Posterior vena cava (tissue), 2 donors: Measurements from ENCODE around the gene TEAD1. TPM values are rescaled to one million over a fixed set of nuclear protein-coding genes. Genes with fewer than 3 reads are reported as not detected.

Source experiments
- DNase-seq: peaks from one replicate; pipeline ENCODE4 v3.0.0-alpha.2; 2020; ENCODE audit warnings: low spot score
- intact Hi-C, 2 donors: fragments of 100-400 bp; cut with DNase I; formaldehyde crosslinking; loops; one replicate each; pipeline versions ENCODE4 v1.14.1 to v1.14.2; 2022 to 2023
- total RNA-seq, 2 donors: library from RNA; stranded (reverse); fragmentation: NEBNext Ultra II Directional; extraction: Animal tissue kit (Norgen Biotek cat#: 25700); gene quantifications; one replicate each; pipeline ENCODE4 v1.2.1, GENCODE V29; 2021
- donor health status: DM: yes; HTN: yes; CAD: no.
- donor health status: DM: yes; HTN: yes; CAD: no.

Gene TEAD1
- total RNA-seq, 2 donors from 2014 or later = 56.5 to 59.2 TPM

DNA sequence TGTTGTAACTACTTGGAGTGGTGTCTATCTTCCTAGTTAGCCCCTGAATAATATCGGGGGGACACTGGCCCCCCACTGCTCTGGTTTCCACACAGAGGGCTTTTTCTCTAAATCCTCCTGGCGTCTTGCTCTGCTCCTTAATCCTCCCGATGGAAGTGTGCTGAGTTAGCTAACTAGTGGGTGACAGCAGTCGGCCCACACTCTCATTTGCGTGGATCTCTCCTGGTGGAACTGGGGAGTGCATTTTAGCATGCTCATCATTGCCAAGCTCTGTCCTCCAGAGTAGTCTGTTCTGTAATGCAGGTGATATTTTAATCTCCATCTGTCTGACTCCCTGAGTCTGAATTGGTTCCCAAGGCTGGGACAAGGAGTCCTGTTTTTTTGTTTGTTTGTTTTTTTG lies 288.8 kb downstream of the TEAD1 start:
- intact Hi-C loops = loop anchor here (5.0 to 10.0 kb wide), 2 partner anchors 379 to 382 kb away; no protein-coding TSS in a partner anchor
- DNase-seq = no peak

DNA sequence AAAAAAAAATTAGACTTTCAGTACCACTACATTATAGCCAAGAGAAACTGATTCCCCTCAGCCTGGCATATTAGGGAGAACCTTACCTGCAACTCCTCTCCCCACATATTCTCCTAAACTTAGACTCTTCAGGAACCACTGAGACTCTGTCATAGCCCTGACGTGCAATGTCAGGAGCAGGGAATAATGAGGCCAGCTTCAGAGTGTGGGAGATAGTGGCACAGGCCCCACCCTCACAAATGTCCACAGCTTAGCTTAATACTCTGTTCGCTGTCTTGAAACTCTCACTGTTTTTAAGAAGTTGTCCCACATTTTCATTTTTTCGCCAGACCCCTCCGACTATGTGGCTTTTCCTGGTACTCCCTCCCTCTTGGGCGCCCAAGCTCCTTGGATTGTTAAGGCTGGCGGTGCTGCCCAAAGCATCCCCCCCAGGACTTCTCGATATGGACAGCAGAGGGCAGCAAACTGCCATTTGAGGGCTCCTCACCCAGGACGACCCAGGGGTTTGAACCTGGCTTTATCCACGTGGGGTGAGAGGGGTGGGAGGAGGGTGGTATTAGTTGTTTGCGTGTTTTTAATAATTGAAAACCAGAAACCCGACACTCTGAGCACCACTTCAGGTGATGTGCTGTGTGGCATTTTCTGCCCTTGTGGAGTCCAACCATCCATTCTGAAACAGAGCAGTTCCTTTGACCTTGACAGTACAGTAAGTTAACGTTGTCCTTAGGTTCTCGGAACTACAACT lies 289.7 kb downstream of the TEAD1 start:
- DNase-seq = peak; percentile 83
- intact Hi-C loops = loop anchor here (5.0 to 10.0 kb wide), 2 partner anchors 378 to 381 kb away; no protein-coding TSS in a partner anchor

DNA sequence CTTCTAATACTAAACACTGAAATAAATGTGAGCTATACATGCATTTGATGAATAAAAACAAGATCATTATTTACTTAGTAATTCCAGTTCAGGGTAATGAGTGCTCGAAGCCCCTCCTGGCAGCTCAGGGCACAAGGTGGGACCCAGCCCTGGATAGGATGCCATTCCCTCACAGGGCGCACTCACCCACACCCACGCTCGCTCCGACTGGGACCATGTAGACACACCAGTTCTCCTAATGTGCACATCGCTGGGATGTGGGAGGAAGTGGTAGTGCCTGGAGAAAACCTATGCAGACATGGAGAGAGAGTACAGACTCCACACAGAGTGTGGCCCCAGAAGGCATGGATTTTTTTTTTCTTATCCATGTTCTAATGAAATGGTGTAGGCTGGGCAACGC lies 290.4 kb downstream of the TEAD1 start:
- intact Hi-C loops = loop anchor here (5.0 to 10.0 kb wide), 2 partner anchors 378 to 380 kb away; no protein-coding TSS in a partner anchor
- no peak for DNase-seq

- intact Hi-C loops = loop anchor here in 1 of 2 donors (10.0 kb wide), 1 partner anchor 379 kb away; no protein-coding TSS in a partner anchor
- DNase-seq = no peak
These were observed 291.8 kb downstream of the TEAD1 start for GRCh38 chr11:12966002-12966401.

- intact Hi-C loops = loop anchor here in 1 of 2 donors (10.0 kb wide), 1 partner anchor 377 kb away; no protein-coding TSS in a partner anchor
- DNase-seq = no peak
These were observed 293.9 kb downstream of the TEAD1 start for GRCh38 chr11:12968101-12968500.

GRCh38 chr11:12968826-12969225 lies 294.6 kb downstream of the TEAD1 start:
- intact Hi-C loops = loop anchor here in 1 of 2 donors (10.0 kb wide), 1 partner anchor 376 kb away; no protein-coding TSS in a partner anchor
- no peak for DNase-seq

DNA sequence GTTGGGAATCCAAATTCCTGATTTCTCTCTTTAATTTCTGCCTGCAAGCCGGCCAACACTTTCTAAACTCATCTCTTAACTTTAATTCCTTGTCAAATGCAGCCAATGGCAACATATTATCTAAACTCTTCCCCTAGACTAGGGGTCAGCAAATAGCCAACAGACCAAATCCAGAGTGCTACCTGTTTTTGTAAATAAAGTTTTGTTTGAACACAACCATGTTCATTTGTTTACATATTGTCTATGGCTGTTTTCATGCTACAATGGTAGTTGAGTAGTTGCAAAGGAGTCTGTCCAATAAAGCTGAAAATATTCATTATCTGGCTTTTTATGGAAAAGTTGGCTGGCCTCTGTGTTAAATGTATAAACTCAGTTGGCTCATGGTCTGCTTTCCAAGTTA lies 297.7 kb downstream of the TEAD1 start:
- intact Hi-C loops = no loop called here
- DNase-seq = no peak

DNA sequence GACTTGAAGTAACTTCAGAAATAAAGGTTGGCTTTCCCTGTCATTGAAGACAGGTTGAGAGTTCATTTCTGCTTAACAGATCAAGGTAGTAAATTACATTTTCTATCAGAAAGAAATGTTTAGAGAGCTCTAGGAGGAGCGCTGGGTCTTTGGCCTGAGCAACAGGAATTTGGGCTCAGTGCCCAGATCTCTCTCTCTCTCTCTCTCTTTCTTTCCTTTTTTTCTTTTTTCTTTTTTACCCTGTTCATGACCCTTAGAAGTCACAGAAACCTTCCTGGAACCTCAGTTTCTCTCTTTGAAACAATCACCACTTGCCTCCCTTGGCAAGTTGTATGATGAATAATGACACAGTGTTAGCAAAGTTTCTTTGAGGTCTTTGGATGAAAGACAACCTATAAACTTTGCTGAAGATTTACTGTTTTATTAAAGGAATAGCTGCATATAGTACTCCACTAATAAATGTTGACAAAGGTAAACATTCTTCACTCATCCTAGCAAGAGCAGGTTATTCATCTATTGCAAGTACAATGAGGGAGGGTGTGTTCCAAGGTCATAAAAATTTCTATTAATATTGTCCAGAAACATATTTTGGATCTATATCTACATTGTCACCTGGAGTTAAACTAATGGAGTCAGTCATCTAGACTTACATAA lies 299.4 kb downstream of the TEAD1 start:
- no peak for DNase-seq
- intact Hi-C loops = no loop called here

GRCh38 chr11:12975195-12975594 lies 301.0 kb downstream of the TEAD1 start:
- no peak for DNase-seq
- intact Hi-C loops = no loop called here

- intact Hi-C loops = no loop called here
- DNase-seq = no peak
These were observed 305.9 kb downstream of the TEAD1 start for GRCh38 chr11:12979928-12980689.

- intact Hi-C loops = no loop called here
- no peak for DNase-seq
These were observed 307.7 kb downstream of the TEAD1 start for GRCh38 chr11:12981676-12982522.

- no peak for DNase-seq
- intact Hi-C loops = no loop called here
These were observed 309.1 kb downstream of the TEAD1 start for GRCh38 chr11:12983336-12983735.

- intact Hi-C loops = no loop called here
- no peak for DNase-seq
These were observed 312.1 kb downstream of the TEAD1 start for GRCh38 chr11:12986194-12986898.

DNA sequence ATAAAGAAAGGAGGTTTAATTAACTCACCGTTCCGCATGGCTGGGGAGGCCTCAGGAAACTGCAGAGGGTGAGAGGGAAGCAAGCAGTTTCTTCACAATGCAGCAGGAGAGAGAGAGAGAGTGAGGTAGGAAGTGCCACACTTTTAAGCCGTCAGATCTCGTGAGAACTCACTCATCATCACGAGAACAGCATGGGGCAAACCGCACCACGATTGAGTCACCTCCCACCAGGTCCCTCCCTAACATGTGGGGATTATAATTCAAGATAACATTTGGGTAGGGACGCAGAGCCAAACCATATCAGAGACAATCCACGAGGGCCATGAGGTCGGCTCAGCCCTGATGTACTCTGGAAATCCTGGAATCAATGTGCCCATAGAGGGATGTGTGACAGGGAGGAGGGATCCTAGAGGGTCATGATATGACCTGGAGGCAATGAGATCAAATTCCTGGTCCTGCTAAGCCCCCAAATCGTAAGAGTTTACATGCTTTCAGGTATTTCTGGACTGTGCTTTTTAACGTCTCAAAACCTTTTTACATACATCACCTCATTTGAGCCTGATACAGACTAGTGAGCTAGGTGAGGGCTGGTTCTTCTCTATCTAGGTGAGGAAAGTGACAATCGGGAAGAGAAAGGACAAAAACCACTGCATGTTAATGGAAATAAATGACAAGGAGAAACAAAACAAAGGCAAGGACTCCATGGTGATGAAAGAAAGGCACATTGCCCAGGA lies 315.4 kb downstream of the TEAD1 start:
- intact Hi-C loops = no loop called here
- DNase-seq = no peak

DNA sequence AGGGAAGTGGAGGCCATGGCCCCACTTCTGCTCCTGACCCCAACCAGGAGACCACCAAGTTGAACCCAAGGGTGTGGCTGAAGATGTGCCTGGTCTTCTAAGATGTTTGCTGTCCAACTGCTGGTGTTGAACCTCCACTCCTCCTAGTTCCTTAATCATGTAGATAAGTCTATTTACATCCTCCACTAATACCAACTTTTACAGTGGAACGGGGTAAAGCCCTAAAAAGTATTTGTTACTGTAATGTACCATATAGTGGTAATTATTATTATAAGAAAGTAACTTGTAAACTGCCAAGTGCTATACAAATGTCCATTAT lies 315.9 kb downstream of the TEAD1 start:
- no peak for DNase-seq
- intact Hi-C loops = no loop called here

- intact Hi-C loops = no loop called here
- no peak for DNase-seq
These were observed 317.2 kb downstream of the TEAD1 start for GRCh38 chr11:12991426-12991825.

DNA sequence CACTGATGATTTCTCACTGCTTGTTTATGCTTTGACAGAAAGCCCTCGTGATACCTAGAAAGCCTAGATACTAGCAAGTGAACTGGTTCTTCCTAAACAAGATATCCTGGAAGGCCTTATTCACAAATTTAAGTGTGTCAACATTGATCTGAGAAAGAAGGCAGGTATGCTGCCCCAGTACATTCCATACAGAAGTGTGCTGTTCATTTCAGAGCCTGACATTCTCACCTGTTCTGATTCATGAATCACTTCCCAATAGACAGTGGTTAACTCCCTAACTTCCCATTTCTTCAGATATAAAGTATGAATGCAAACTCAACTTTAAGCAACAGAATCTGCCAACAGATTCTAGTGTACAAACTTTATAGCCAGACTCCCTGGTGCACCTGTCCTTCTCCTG lies 319.4 kb downstream of the TEAD1 start:
- DNase-seq = no peak
- intact Hi-C loops = no loop called here
